Mesendoderm (in vitro differentiated cells): ENCODE results near the gene NDUFA12.

Experiments
- DNase-seq: peaks from one replicate; pipeline ENCODE4 v3.0.0; 2013
- H2AK5ac ChIP-seq: 2 replicates; pipeline ENCODE4 v1.6.1; 2013; ENCODE audit warnings: low read length, inconsistent platforms
- H2BK120ac ChIP-seq: 2 replicates; pipeline ENCODE4 v1.6.1; 2013; ENCODE audit warnings: low read depth, mild to moderate bottlenecking, low read length, moderate library complexity, mixed read lengths
- H2BK15ac ChIP-seq: replicated peaks from 2 replicates; pipeline ENCODE4 v1.6.1; 2013; ENCODE audit warnings: low read depth, mild to moderate bottlenecking, moderate library complexity
- H2BK5ac ChIP-seq: 2 replicates; pipeline ENCODE4 v1.6.1; 2013; ENCODE audit warnings: low read length, inconsistent platforms
- H3K18ac ChIP-seq: 2 replicates; pipeline ENCODE4 v1.6.1; 2013; ENCODE audit warnings: mild to moderate bottlenecking, low read length, mixed read lengths
- H3K23ac ChIP-seq: one replicate; pipeline ENCODE4 v1.6.1; 2013; ENCODE audit warnings: low read length
- H3K27ac ChIP-seq: 2 replicates; pipeline ENCODE4 v1.5.1; 2013; ENCODE audit warnings: low read depth, mild to moderate bottlenecking, inconsistent platforms, low read length, moderate library complexity
- H3K27me3 ChIP-seq: 2 replicates; pipeline ENCODE4 v1.6.1; 2013; ENCODE audit warnings: low read length, control low read depth, mild to moderate bottlenecking, inconsistent platforms; ENCODE audit not compliant: insufficient read depth, poor library complexity
- H3K36me3 ChIP-seq: 2 replicates; pipeline ENCODE4 v1.6.1; 2013; ENCODE audit warnings: low read length, inconsistent platforms; ENCODE audit not compliant: control insufficient read depth, insufficient read depth
- H3K4ac ChIP-seq: one replicate; pipeline ENCODE4 v1.6.1; 2013; ENCODE audit warnings: low read depth, mild to moderate bottlenecking, low read length, moderate library complexity
- H3K4me1 ChIP-seq: 2 replicates; pipeline ENCODE4 v1.6.1; 2013; ENCODE audit warnings: low read depth, low read length, inconsistent platforms; ENCODE audit not compliant: control insufficient read depth
- H3K4me2 ChIP-seq: 2 replicates; pipeline ENCODE4 v1.6.1; 2013; ENCODE audit warnings: low read length
- H3K4me3 ChIP-seq: 2 replicates; pipeline ENCODE4 v1.5.1; 2013; ENCODE audit warnings: mild to moderate bottlenecking, low read length
- H3K56ac ChIP-seq: one replicate; pipeline ENCODE4 v1.6.1; 2013; ENCODE audit warnings: low read length
- H3K79me1 ChIP-seq: 2 replicates; pipeline ENCODE4 v1.6.1; 2013; ENCODE audit warnings: low read length, inconsistent platforms
- H3K79me2 ChIP-seq: 2 replicates; pipeline ENCODE4 v1.6.1; 2013; ENCODE audit warnings: mild to moderate bottlenecking, low read length; ENCODE audit not compliant: control insufficient read depth, insufficient read depth
- H3K9ac ChIP-seq: 2 replicates; pipeline ENCODE4 v1.6.1; 2013; ENCODE audit warnings: low read length, inconsistent platforms
- H4K5ac ChIP-seq: one replicate; pipeline ENCODE4 v1.6.1; 2013; ENCODE audit warnings: low read length
- H4K8ac ChIP-seq: one replicate; pipeline ENCODE4 v1.6.1; 2013; ENCODE audit warnings: low read depth, mild to moderate bottlenecking, control low read depth, low read length, moderate library complexity
- WGBS: extraction: QIAGEN DNeasy Blood & Tissue Kit; methylation state at CpG from one replicate; pipeline ENCODE4 v1.1.7; 2013; ENCODE audit warnings: low lambda C conversion rate, missing lambda C conversion rate; ENCODE audit not compliant: insufficient coverage; ENCODE audit errors: extremely low coverage; 5-methylcytosine and 5-hydroxymethylcytosine counted together

NDUFA12 gene

GRCh38 chr12:94938583-94938982 lies 64.9 kb downstream of the NDUFA12 start:
- Histone ChIP-seq H3K4me2 (no peak overlapping the region), H3K56ac (no peak overlapping the region), H3K27me3 (no peaks in the 10 kb centered on the region), H3K4me3 (no peak overlapping the region), H3K9ac (no peak overlapping the region), H3K23ac (no peak overlapping the region), H3K4me1 (no peaks in the 10 kb centered on the region), H3K36me3 (no peaks in the 10 kb centered on the region), H3K79me2 (no peaks in the 10 kb centered on the region), H2BK15ac (no peak overlapping the region), H2BK120ac (no peak overlapping the region), H3K18ac (no peak overlapping the region), H3K4ac (no peak overlapping the region), H3K27ac (no peak overlapping the region), H2BK5ac (no peak overlapping the region), H3K79me1 (no peaks in the 10 kb centered on the region), H4K8ac (no peak overlapping the region), H4K5ac (no peak overlapping the region), H2AK5ac (no peak overlapping the region)
- no CpG with 5 or more reads among the region's 4 CpGs for WGBS
- no peak for DNase-seq

- no peak overlapping the region for H3K4me2 ChIP-seq
- no peak overlapping the region for H3K4ac ChIP-seq
- no peak overlapping the region for H2BK5ac ChIP-seq
- H2AK5ac ChIP-seq, result no peak overlapping the region
- no peak overlapping the region for H3K18ac ChIP-seq
- no peak overlapping the region for H2BK120ac ChIP-seq
- H4K8ac ChIP-seq, result no peak overlapping the region
- no peaks in the 10 kb centered on the region for H3K27me3 ChIP-seq
- H3K27ac ChIP-seq, result no peak overlapping the region
- WGBS, result no CpG with 5 or more reads among the region's 2 CpGs
- H3K79me2 ChIP-seq, result no peaks in the 10 kb centered on the region
- no peak overlapping the region for H4K5ac ChIP-seq
- H3K56ac ChIP-seq, result no peak overlapping the region
- no peaks in the 10 kb centered on the region for H3K4me1 ChIP-seq
- H2BK15ac ChIP-seq, result no peak overlapping the region
- DNase-seq, result no peak
- no peak overlapping the region for H3K23ac ChIP-seq
- no peak overlapping the region for H3K4me3 ChIP-seq
- H3K79me1 ChIP-seq, result no peaks in the 10 kb centered on the region
- no peak overlapping the region for H3K9ac ChIP-seq
- no peaks in the 10 kb centered on the region for H3K36me3 ChIP-seq
These were observed 72.7 kb downstream of the NDUFA12 start for GRCh38 chr12:94930772-94931171.

- no peak overlapping the region for H3K4ac ChIP-seq
- WGBS, result no CpG with 5 or more reads among the region's 6 CpGs
- H3K36me3 ChIP-seq, result no peaks in the 10 kb centered on the region
- H3K4me1 ChIP-seq, result no peaks in the 10 kb centered on the region
- H2BK5ac ChIP-seq, result no peak overlapping the region
- H4K8ac ChIP-seq, result no peak overlapping the region
- H3K79me1 ChIP-seq, result no peaks in the 10 kb centered on the region
- no peak overlapping the region for H2AK5ac ChIP-seq
- no peak overlapping the region for H3K4me2 ChIP-seq
- H3K9ac ChIP-seq, result no peak overlapping the region
- H4K5ac ChIP-seq, result no peak overlapping the region
- H3K4me3 ChIP-seq, result no peak overlapping the region
- no peaks in the 10 kb centered on the region for H3K27me3 ChIP-seq
- H2BK120ac ChIP-seq, result no peak overlapping the region
- no peak overlapping the region for H3K18ac ChIP-seq
- H3K27ac ChIP-seq, result no peak overlapping the region
- H2BK15ac ChIP-seq, result no peak overlapping the region
- H3K56ac ChIP-seq, result no peak overlapping the region
- DNase-seq, result no peak
- H3K23ac ChIP-seq, result no peak overlapping the region
- no peaks in the 10 kb centered on the region for H3K79me2 ChIP-seq
These were observed 73.3 kb downstream of the NDUFA12 start for GRCh38 chr12:94930216-94930654.

GRCh38 chr12:94929780-94930179 lies 73.7 kb downstream of the NDUFA12 start:
- H3K4me2 ChIP-seq, result no peak overlapping the region
- H2BK5ac ChIP-seq, result no peak overlapping the region
- no peaks in the 10 kb centered on the region for H3K79me2 ChIP-seq
- H4K8ac ChIP-seq, result no peak overlapping the region
- no peak overlapping the region for H3K4ac ChIP-seq
- H4K5ac ChIP-seq, result no peak overlapping the region
- H2BK15ac ChIP-seq, result no peak overlapping the region
- no peak overlapping the region for H3K27ac ChIP-seq
- WGBS, result no CpG with 5 or more reads among the region's 1 CpG
- no peak overlapping the region for H3K56ac ChIP-seq
- H3K9ac ChIP-seq, result no peak overlapping the region
- no peak overlapping the region for H2BK120ac ChIP-seq
- H3K36me3 ChIP-seq, result no peaks in the 10 kb centered on the region
- H3K27me3 ChIP-seq, result no peaks in the 10 kb centered on the region
- no peak overlapping the region for H3K23ac ChIP-seq
- H3K4me3 ChIP-seq, result no peak overlapping the region
- no peaks in the 10 kb centered on the region for H3K4me1 ChIP-seq
- DNase-seq, result no peak
- H3K79me1 ChIP-seq, result no peaks in the 10 kb centered on the region
- H2AK5ac ChIP-seq, result no peak overlapping the region
- no peak overlapping the region for H3K18ac ChIP-seq

GRCh38 chr12:94925729-94926128 lies 77.8 kb downstream of the NDUFA12 start:
- no peak overlapping the region for H3K9ac ChIP-seq
- H3K4me2 ChIP-seq, result no peak overlapping the region
- no CpG with 5 or more reads among the region's 5 CpGs for WGBS
- no peak overlapping the region for H4K8ac ChIP-seq
- H3K18ac ChIP-seq, result no peak overlapping the region
- H3K4ac ChIP-seq, result no peak overlapping the region
- no peaks in the 10 kb centered on the region for H3K79me1 ChIP-seq
- H3K36me3 ChIP-seq, result no peaks in the 10 kb centered on the region
- no peaks in the 10 kb centered on the region for H3K27me3 ChIP-seq
- H4K5ac ChIP-seq, result no peak overlapping the region
- no peak overlapping the region for H3K4me3 ChIP-seq
- H2BK15ac ChIP-seq, result no peak overlapping the region
- DNase-seq, result no peak
- no peak overlapping the region for H2BK120ac ChIP-seq
- H3K23ac ChIP-seq, result no peak overlapping the region
- no peak overlapping the region for H2AK5ac ChIP-seq
- H3K56ac ChIP-seq, result no peak overlapping the region
- no peaks in the 10 kb centered on the region for H3K4me1 ChIP-seq
- H3K79me2 ChIP-seq, result no peaks in the 10 kb centered on the region
- no peak overlapping the region for H2BK5ac ChIP-seq
- H3K27ac ChIP-seq, result no peak overlapping the region

GRCh38 chr12:94925206-94925605 lies 78.3 kb downstream of the NDUFA12 start:
- no CpG with 5 or more reads among the region's 4 CpGs for WGBS
- DNase-seq, result peak; percentile 56

More at GRCh38 chr12:94925206-94925605, 78.3 kb downstream of the NDUFA12 start:
- Histone ChIP-seq H3K4me1 (no peaks in the 10 kb centered on the region), H2BK5ac (no peak overlapping the region), H2BK120ac (no peak overlapping the region), H4K5ac (no peak overlapping the region), H3K27me3 (no peaks in the 10 kb centered on the region), H3K79me2 (no peaks in the 10 kb centered on the region), H3K79me1 (no peaks in the 10 kb centered on the region), H3K4me3 (no peak overlapping the region), H3K18ac (no peak overlapping the region), H3K4ac (no peak overlapping the region), H4K8ac (no peak overlapping the region), H3K9ac (no peak overlapping the region), H3K56ac (no peak overlapping the region), H2AK5ac (no peak overlapping the region), H3K36me3 (no peaks in the 10 kb centered on the region), H3K27ac (no peak overlapping the region), H3K23ac (no peak overlapping the region), H3K4me2 (no peak overlapping the region), H2BK15ac (no peak overlapping the region)
